Left lung (tissue), 10 donors: ENCODE results near the gene TFF3. TPM values are rescaled to one million over a fixed set of nuclear protein-coding genes. Genes with fewer than 3 reads are reported as not detected.

Experiments used
- ATAC-seq: fragments of 200-7000 bp; cut with Tn5 transposase; one replicate; pipeline ENCODE4 v1.9.1; 2020; ENCODE audit warnings: moderate library complexity
- DNase-seq, 4 donors: peaks; one replicate each; pipeline ENCODE4 v3.0.0-alpha.2; 2013 to 2020
- H3K27ac ChIP-seq, 2 donors: fragments of 200-600 bp; sonication (generic) in 1 of 2; one replicate each; pipeline versions ENCODE4 v1.5.0 to v1.8.0; 2020 to 2021
- H3K27me3 ChIP-seq, 2 donors: fragments of 200-600 bp; sonication (generic) in 1 of 2; one replicate each; pipeline versions ENCODE4 v1.5.0 to v1.8.0; 2020 to 2021
- H3K36me3 ChIP-seq, 2 donors: fragments of 200-600 bp; sonication (generic) in 1 of 2; one replicate each; pipeline versions ENCODE4 v1.5.0 to v1.8.0; 2020 to 2021
- H3K4me1 ChIP-seq, 2 donors: fragments of 200-600 bp; one replicate each; pipeline ENCODE4 v1.8.0; 2021
- H3K4me3 ChIP-seq, 2 donors: fragments of 200-600 bp; sonication (generic) in 1 of 2; one replicate each; pipeline versions ENCODE4 v1.5.0 to v1.8.0; 2020 to 2021; ENCODE audit warnings: mild to moderate bottlenecking in 1 of 2
- H3K9me3 ChIP-seq, 2 donors: fragments of 200-600 bp; sonication (generic) in 1 of 2; one replicate each; pipeline versions ENCODE4 v1.5.0 to v1.8.0; 2020 to 2021
- intact Hi-C, 2 donors: fragments of 100-400 bp; cut with DNase I; formaldehyde crosslinking; loops; one replicate each; pipeline versions ENCODE4 v1.11.2 to v1.14.2; 2022
- polyA plus RNA-seq, 6 donors: library from polyadenylated mRNA; unstranded; fragments of 120-200 nt; gene quantifications; one replicate each; pipeline ENCODE4 v1.2.1, GENCODE V29; 2013; ENCODE audit not compliant: insufficient read length in 6 of 6
- total RNA-seq, 2 donors: library from RNA; stranded (reverse); fragmentation: NEBNext Ultra II Directional; extraction: Animal tissue kit (Norgen Biotek cat#: 25700); gene quantifications; one replicate each; pipeline ENCODE4 v1.2.1, GENCODE V29; 2021
- TF ChIP-seq, protein P1 (sequence below), 2 donors: fragments of 200-600 bp; sonication (generic) in 1 of 2; IDR thresholded peaks; one replicate each; pipeline versions ENCODE4 v1.5.0 to v1.8.0; 2021; ENCODE audit warnings: antibody characterized with exemption in 2 of 2
- donor health status: DM: no; HTN: yes; CAD: no.
- donor health status: DM: no; HTN: no; CAD: no.

Gene TFF3
- total and polyA plus RNA-seq, 8 donors: 5.5 to 20.0 (median 12.4) TPM

DNA sequence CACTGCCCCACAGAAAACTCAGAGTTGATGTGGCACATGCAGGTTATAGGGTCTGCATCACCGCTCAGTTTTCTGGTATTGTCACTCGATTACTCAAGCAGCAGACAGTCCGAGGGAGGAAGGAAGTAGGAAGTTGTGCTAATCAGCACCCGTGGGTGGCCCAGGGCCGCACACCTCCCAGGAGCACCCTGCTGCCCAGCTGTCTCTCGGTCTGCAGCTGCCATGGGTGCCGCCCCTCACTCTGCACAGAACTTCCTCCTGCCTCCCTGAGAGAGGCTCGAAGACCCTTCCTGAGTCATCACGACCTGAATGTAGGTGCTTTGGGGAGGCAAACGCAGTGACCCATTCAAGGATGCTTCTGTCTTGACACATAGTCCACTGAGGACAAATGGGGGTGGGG is 4.2 kb upstream of the TFF3 start:
- Histone ChIP-seq H3K9me3 (no peaks in the 10 kb centered on the region), H3K27me3 (no peaks in the 10 kb centered on the region), H3K27ac (peak overlapping the region in 1 of 2 donors; percentile 64), H3K4me1 (peaks cover 0 to 15% of the 10 kb centered on the region in 2 donors), H3K4me3 (no peak overlapping the region), H3K36me3 (no peaks in the 10 kb centered on the region)
- peak; percentile 29 for ATAC-seq
- intact Hi-C loops: no loop called here
- TF ChIP-seq, protein P1, sequence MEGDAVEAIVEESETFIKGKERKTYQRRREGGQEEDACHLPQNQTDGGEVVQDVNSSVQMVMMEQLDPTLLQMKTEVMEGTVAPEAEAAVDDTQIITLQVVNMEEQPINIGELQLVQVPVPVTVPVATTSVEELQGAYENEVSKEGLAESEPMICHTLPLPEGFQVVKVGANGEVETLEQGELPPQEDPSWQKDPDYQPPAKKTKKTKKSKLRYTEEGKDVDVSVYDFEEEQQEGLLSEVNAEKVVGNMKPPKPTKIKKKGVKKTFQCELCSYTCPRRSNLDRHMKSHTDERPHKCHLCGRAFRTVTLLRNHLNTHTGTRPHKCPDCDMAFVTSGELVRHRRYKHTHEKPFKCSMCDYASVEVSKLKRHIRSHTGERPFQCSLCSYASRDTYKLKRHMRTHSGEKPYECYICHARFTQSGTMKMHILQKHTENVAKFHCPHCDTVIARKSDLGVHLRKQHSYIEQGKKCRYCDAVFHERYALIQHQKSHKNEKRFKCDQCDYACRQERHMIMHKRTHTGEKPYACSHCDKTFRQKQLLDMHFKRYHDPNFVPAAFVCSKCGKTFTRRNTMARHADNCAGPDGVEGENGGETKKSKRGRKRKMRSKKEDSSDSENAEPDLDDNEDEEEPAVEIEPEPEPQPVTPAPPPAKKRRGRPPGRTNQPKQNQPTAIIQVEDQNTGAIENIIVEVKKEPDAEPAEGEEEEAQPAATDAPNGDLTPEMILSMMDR (IDR thresholded peaks at IDR 0.05): no peak
- DNase-seq: peak in 1 of 4 donors; percentile 86

DNA sequence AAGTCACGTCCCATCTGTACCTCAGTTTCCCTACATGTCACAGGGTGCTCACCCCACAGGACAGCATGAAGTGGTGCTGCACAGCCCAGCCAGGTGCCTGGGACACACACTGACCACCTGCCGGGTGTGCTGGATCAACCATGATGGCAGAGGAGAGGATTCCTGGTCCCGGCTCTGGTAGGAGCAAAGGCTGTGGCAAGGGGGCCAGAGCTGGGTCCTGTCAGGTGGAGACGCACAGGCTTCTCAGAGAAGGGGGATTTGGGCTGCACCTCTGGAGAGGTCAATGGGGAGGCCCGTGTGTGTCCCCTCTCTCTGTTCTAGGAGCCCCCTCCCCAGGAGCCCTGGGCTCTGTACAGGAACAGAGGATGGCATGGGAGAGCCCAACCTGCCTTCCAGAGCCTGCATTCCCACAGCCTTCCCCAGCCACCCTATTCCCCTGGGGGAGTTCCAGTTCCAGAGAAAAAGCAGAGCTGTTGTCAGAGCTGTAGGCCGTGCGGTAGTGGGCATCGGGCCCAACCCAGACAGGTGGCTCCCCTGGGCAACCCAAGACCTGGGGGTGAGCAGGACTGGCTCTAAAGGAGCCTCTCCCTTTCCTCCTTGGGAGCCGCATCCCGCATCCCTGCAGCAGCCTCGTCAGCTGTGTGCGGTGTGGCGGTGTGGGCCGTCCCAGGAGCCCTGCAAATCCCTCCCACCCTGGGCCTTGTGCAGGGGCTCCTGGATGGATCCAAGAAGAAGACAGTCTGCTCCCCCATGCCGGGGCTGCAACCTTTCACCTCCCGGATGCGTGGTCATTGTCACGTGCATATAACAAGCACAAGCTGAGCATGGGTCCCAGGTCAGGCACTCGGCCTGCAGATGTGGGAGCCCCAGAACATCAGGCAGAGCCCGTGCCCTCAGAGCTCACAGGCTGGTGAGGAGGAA is 2.9 kb upstream of the TFF3 start:
- intact Hi-C loops: no loop called here
- H3K4me3 ChIP-seq: no peak overlapping the region
- no peak for ATAC-seq
- no peaks in the 10 kb centered on the region for H3K36me3 ChIP-seq
- TF ChIP-seq, protein P1 (IDR thresholded peaks at IDR 0.05): no peak
- no peaks in the 10 kb centered on the region for H3K27me3 ChIP-seq
- no peak for DNase-seq
- H3K9me3 ChIP-seq: no peaks in the 10 kb centered on the region
- H3K27ac ChIP-seq: no peak overlapping the region
- peaks cover 0 to 24% of the 10 kb centered on the region in 2 donors for H3K4me1 ChIP-seq

DNA sequence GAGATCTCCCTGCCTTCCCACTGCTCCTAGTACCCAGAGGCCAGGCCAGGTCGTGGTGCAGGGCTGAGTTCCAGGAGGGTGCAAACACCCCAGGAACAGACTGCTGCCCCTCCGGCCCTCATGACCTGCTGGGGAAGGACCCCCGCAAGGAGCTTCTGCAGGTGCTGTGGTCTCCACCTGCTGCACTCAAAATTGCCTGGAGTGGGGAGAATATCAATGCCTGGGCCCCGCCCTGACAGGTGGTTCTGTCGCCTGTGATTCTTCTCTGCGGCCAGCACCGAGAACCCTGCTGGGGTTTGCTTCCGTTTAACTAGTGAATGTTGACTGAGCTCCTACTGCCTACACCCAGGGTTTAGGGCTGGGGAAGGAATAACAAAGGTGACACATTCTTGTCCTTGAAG is 2.1 kb upstream of the TFF3 start:
- Histone ChIP-seq H3K9me3 (no peaks in the 10 kb centered on the region), H3K27ac (no peak overlapping the region), H3K4me1 (peaks cover 0 to 27% of the 10 kb centered on the region in 2 donors), H3K36me3 (no peaks in the 10 kb centered on the region), H3K27me3 (no peaks in the 10 kb centered on the region), H3K4me3 (no peak overlapping the region)
- intact Hi-C loops: no loop called here
- TF ChIP-seq, protein P1 (IDR thresholded peaks at IDR 0.05): no peak
- DNase-seq: no peak
- no peak for ATAC-seq

DNA sequence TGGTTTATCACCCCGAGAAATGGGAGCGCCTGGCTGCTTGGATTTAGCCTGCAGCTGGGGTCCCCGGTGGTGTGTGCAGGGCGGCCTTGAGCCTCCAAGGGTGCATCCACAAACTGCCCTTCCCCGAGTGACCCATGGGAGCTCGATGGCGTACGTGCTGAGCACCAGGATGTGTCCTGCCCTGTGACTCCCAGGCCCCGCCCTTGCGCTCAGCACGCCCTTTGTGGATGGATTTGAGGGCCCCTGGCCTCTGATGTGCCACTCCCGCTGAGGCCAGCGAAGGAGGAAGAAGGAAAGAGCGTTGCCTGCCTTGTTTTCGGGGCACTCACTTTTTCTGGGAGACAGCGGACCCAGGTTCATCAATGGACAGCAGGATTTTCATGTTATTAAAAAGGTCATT is 1.7 kb upstream of the TFF3 start:
- no peak for ATAC-seq
- Histone ChIP-seq H3K27me3 (no peaks in the 10 kb centered on the region), H3K36me3 (no peaks in the 10 kb centered on the region), H3K4me3 (no peak overlapping the region), H3K4me1 (peaks cover 0 to 27% of the 10 kb centered on the region in 2 donors), H3K9me3 (no peaks in the 10 kb centered on the region), H3K27ac (no peak overlapping the region)
- TF ChIP-seq, protein P1 (IDR thresholded peaks at IDR 0.05): no peak
- intact Hi-C loops: no loop called here
- DNase-seq: peak in 1 of 4 donors; percentile 61

DNA sequence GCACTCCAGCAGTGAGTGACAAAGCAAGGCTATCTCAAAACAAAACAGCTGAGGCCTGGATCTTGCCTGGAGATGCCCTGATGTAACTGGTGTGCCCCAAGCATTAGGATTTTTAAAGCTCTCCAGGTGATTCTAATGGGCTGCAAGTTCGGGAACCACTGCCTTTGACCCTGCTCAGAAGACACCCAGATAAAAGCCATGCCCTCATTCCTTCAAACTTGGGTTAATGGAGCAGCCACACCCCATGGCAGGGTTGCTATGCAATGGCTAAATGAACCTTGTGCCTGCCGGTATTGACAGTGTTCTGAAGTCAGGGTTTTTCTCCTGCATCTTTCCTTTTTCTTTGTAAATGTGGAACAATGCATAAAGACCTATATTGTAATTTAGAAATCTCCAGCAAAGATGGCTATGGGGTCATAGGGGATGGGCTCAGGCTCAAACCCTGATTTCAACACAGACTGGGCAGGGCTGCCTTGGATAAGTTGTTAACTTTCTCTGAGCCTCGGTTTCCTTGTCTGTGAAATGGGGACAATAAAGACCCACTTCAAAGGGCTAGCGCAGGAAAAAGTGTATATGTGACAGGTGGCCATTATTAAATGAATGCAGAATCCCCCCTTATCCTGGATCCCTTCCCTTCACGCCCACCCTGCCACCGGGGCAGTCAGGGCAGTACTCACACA is 453 bp downstream of the TFF3 start:
- H3K36me3 ChIP-seq: no peaks in the 10 kb centered on the region
- TF ChIP-seq, protein P1 (IDR thresholded peaks at IDR 0.05): no peak
- H3K27me3 ChIP-seq: no peaks in the 10 kb centered on the region
- H3K4me1 ChIP-seq: peaks cover 0 to 28% of the 10 kb centered on the region in 2 donors
- intact Hi-C loops: no loop called here
- H3K4me3 ChIP-seq: no peak overlapping the region
- ATAC-seq (no peak), DNase-seq (no peak)
- no peak overlapping the region for H3K27ac ChIP-seq
- no peaks in the 10 kb centered on the region for H3K9me3 ChIP-seq
